HK-2 (cell line): ENCODE results near the gene HDLBP.

Source experiments
- DNase-seq: peaks from one replicate; pipeline ENCODE4 v3.0.0-alpha.2; 2018; ENCODE audit not compliant: unreplicated experiment

HDLBP gene

GRCh38 chr2:241249654-241250053 is 65.8 kb downstream of the HDLBP start:
- DNase-seq, result no peak

- no peak for DNase-seq
Observed at GRCh38 chr2:241248897-241249296, 66.6 kb downstream of the HDLBP start.

GRCh38 chr2:241248289-241248688 is 67.2 kb downstream of the HDLBP start:
- no peak for DNase-seq

- no peak for DNase-seq
Observed at GRCh38 chr2:241244368-241244767, 71.1 kb downstream of the HDLBP start.

- DNase-seq, result no peak
Observed at GRCh38 chr2:241242306-241242705, 73.2 kb downstream of the HDLBP start.

- no peak for DNase-seq
Observed at GRCh38 chr2:241241669-241242068, 73.8 kb downstream of the HDLBP start.

GRCh38 chr2:241240320-241241004 is 75.0 kb downstream of the HDLBP start:
- no peak for DNase-seq

GRCh38 chr2:241239552-241240202 is 75.8 kb downstream of the HDLBP start:
- no peak for DNase-seq

- DNase-seq, result no peak
Observed at GRCh38 chr2:241238693-241239198, 76.7 kb downstream of the HDLBP start.

- DNase-seq, result no peak
Observed at GRCh38 chr2:241237949-241238371, 77.5 kb downstream of the HDLBP start.

GRCh38 chr2:241237047-241237446 is 78.4 kb downstream of the HDLBP start:
- DNase-seq, result no peak

GRCh38 chr2:241235859-241236593 is 79.4 kb downstream of the HDLBP start:
- no peak for DNase-seq

- no peak for DNase-seq
Observed at GRCh38 chr2:241234962-241235740, 80.3 kb downstream of the HDLBP start.

GRCh38 chr2:241234066-241234790 is 81.2 kb downstream of the HDLBP start:
- DNase-seq, result no peak

- no peak for DNase-seq
Observed at GRCh38 chr2:241232736-241233575, 82.5 kb downstream of the HDLBP start.

- DNase-seq, result no peak
Observed at GRCh38 chr2:241230435-241230834, 85.0 kb downstream of the HDLBP start.

GRCh38 chr2:241229563-241230401 is 85.7 kb downstream of the HDLBP start:
- DNase-seq, result no peak

- no peak for DNase-seq
Observed at GRCh38 chr2:241228860-241229516, 86.5 kb downstream of the HDLBP start.
